Mammary epithelial cell (primary cell): ENCODE data around the gene ISM1.

Experiments used
- EZH2 ChIP-seq: IDR thresholded peaks from 2 replicates; pipeline ENCODE4 v1.6.1; 2012; ENCODE audit warnings: low read length, inconsistent platforms, borderline replicate concordance
- TF ChIP-seq, protein P1 (sequence below), 2 donors: IDR thresholded peaks in 1 of 2; conservative IDR thresholded peaks in 1 of 2; 2 replicates each; pipeline ENCODE4 v1.5.1; 2011 to 2012; ENCODE audit warnings: inconsistent platforms in 2 of 2, low read length in 2 of 2, mild to moderate bottlenecking in 2 of 2, control low read depth in 1 of 2, low read depth in 1 of 2; ENCODE audit not compliant: insufficient read depth in 1 of 2; ENCODE audit errors: extremely low read depth in 1 of 2

DNA sequence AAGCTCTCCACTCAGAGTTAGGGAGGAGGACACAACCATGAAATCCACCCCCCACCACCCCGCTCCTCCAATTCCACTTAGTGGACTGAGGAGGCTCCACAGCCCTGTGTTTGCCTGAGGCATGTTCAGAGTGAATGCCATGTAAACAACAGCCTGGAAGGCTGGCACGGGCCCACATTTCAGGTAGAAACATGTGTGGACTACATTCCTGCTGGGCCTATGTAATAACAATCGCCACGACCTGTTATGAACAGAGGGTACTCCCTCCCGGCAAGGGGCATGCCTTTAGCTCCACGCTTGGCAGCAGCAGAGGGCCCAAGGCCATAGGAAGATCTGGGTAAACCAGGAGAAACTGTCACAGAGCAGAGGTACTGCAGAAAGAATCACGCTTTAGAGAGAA lies 65.5 kb downstream of the ISM1 start:
- TF ChIP-seq, protein P1, sequence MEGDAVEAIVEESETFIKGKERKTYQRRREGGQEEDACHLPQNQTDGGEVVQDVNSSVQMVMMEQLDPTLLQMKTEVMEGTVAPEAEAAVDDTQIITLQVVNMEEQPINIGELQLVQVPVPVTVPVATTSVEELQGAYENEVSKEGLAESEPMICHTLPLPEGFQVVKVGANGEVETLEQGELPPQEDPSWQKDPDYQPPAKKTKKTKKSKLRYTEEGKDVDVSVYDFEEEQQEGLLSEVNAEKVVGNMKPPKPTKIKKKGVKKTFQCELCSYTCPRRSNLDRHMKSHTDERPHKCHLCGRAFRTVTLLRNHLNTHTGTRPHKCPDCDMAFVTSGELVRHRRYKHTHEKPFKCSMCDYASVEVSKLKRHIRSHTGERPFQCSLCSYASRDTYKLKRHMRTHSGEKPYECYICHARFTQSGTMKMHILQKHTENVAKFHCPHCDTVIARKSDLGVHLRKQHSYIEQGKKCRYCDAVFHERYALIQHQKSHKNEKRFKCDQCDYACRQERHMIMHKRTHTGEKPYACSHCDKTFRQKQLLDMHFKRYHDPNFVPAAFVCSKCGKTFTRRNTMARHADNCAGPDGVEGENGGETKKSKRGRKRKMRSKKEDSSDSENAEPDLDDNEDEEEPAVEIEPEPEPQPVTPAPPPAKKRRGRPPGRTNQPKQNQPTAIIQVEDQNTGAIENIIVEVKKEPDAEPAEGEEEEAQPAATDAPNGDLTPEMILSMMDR (conservative IDR thresholded peaks at IDR 0.05 in 1 of 2, IDR thresholded peaks at IDR 0.05 in 1 of 2; ENCODE audit: extremely low read depth in 1 of 2, insufficient read depth in 1 of 2, low read depth in 1 of 2, low read length in 2 of 2), result peak in 1 of 2 donors; percentile 29
- no peak for TF ChIP-seq EZH2
